ENCODE measurements around the gene CADPS.
A peak's percentile ranks its signal among the peaks of the same experiment; 100 is the strongest.

CADPS gene

DNA sequence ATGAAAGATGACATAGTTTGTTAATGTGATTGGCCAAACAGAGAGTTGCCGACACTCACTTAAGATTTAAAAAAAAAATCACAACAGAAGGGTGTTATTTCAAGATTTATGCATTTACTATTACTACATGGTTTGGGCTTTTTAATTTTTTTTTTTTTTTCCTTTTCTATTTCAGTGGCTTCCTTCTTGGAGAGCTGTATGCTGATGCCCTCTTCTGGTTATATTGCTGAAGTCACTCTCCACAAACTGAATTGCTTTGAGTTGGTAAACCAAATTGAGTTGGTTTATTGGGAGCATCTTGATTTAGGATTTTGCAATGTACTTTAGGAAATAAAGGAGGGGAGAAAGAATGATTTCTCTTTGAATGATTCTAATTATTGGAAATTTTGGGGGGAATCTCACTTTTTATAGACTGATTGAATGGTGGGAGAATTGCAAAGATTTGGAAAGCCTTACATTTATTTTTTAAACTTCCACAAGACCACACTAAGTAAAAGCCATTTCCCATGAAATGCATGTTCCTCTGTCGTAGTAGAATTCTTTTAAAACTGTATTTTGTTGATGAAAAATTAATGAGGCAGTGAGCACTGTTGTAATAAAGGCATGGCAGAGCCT lies 315.3 kb downstream of the CADPS start:
- ChIA-PET CTCF (interaction anchor here (0.6 to 0.7 kb wide), 2 partner anchors 106 to 267 kb away, joined by 3 read pairs; no protein-coding TSS in a partner anchor), POLR2A (ENCODE audit: low non-redundant PET) (no interaction called here)
- no peak for DNase-seq (ENCODE audit: low spot score)
- TF ChIP-seq, protein P1, sequence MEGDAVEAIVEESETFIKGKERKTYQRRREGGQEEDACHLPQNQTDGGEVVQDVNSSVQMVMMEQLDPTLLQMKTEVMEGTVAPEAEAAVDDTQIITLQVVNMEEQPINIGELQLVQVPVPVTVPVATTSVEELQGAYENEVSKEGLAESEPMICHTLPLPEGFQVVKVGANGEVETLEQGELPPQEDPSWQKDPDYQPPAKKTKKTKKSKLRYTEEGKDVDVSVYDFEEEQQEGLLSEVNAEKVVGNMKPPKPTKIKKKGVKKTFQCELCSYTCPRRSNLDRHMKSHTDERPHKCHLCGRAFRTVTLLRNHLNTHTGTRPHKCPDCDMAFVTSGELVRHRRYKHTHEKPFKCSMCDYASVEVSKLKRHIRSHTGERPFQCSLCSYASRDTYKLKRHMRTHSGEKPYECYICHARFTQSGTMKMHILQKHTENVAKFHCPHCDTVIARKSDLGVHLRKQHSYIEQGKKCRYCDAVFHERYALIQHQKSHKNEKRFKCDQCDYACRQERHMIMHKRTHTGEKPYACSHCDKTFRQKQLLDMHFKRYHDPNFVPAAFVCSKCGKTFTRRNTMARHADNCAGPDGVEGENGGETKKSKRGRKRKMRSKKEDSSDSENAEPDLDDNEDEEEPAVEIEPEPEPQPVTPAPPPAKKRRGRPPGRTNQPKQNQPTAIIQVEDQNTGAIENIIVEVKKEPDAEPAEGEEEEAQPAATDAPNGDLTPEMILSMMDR (conservative IDR thresholded peaks at IDR 0.05; ENCODE audit: low read depth), result peak; percentile 31
- no peak overlapping the region for H3K27ac ChIP-seq

DNA sequence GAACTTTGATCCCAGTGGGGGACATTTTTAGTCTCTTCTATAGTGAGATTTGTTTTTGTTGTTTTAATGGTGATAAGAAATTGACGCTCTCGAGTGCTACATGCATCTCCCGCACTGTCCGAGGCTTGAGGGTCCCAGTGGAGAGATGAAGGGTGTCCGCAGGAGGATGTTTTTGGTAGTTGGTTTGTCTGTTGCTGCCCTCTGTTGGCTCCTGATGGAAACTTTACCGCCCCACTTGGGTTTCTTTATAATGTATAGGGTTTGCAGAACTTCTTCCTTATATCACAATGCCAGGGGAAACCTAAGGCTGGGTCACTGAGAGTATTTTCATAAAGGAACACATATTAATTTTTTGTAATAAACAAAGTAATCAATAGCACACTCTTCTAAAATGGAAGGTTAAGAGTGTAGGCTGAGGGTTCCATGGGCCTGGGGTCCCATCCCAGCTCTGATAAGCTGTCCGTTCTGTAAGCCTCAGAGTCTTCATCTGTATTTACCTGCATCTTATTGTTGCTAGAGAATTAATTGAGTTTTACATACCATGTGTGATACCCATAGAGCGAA lies 316.6 kb downstream of the CADPS start:
- ChIA-PET CTCF (interaction anchor here (0.7 kb wide), 1 partner anchor 227 kb away, joined by 3 read pairs; no protein-coding TSS in a partner anchor), POLR2A (ENCODE audit: low non-redundant PET) (no interaction called here)
- DNase-seq (ENCODE audit: low spot score), result peak; percentile 14
- TF ChIP-seq, protein P1 (conservative IDR thresholded peaks at IDR 0.05; ENCODE audit: low read depth), result peak; percentile 28
- H3K27ac ChIP-seq, result no peak overlapping the region

DNA sequence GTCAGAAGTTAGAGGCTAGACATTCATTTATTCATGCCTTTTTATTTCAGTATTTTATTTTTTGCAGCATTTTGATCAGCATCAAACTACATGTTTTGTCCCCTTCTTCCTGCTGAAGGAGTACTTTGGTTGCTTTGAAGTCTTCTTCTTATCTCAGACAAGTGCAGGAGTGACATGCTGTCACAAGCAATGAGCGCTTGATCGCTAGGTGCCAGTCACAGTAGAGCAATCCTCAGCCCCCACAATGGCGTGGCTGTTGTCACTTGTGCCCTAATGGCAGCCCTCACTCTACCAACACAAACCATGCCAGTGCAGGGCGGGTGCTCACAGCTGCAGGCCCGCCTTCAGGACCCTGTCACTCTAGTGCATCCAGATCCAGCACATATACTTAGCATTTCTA lies 317.2 kb downstream of the CADPS start:
- TF ChIP-seq, protein P1 (conservative IDR thresholded peaks at IDR 0.05; ENCODE audit: low read depth), result no peak
- no peak for DNase-seq (ENCODE audit: low spot score)
- CTCF ChIA-PET, result interaction anchor here (0.6 kb wide), 1 partner anchor 353 kb away, joined by 3 read pairs; no protein-coding TSS in a partner anchor
- H3K27ac ChIP-seq, result no peak overlapping the region
- POLR2A ChIA-PET (ENCODE audit: low non-redundant PET), result no interaction called here

DNA sequence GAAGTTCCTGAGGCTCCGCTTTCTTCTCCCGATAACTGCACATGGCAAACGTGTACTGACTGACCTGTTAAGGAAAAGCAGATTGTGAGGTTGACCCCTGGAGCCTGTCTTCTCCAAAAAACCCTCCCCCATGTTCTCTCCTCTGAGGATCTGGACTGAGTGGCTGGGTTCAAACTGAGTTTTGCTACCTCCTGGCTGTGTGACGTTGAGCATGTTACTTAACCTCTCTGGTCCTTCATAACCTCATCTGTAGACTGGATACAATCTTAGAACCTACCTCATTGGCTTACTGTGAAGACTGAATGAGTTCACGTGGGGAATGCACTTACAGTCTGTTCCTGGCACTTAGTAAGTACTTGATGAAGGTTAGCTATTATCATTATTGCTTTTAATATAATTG lies 317.8 kb downstream of the CADPS start:
- H3K27ac ChIP-seq, result no peak overlapping the region
- ChIA-PET CTCF (interaction anchor here (0.6 kb wide), 1 partner anchor 352 kb away, joined by 3 read pairs; no protein-coding TSS in a partner anchor), POLR2A (ENCODE audit: low non-redundant PET) (no interaction called here)
- no peak for DNase-seq (ENCODE audit: low spot score)
- TF ChIP-seq, protein P1 (conservative IDR thresholded peaks at IDR 0.05; ENCODE audit: low read depth), result no peak

DNA sequence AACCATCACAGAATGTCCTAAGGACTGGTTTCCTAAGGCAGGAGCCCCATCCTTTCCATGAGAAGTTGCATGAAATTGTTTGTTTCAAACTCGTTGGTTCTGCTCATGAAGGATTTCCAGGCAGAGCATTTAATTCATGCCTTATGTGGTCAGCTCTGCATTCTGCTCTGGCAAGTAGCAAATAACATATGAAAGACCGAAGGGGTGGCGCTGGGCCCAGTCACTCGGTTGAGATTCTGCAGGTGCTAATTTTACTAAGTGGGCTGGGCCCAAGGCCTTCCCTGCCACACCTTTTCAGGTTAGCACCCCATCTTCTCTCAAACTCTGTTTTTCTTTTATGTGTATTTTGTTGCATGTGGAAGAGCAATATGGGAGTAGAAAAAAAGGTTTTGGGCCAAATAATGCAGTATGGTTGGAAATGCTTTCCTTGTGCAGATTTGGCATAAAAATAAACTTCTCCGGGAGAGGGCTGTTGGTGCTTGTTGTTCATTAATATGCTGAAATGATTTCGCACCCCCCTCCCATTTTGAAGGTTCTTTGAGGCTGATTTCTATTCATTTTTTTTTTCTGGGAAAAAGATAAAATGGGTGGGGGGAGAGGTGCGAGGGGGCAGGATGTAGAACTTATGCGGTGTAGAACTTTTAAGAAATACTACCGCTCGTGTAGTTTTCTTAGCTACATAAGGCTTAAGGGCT lies 318.9 kb downstream of the CADPS start:
- POLR2A ChIA-PET (ENCODE audit: low non-redundant PET), result no interaction called here
- CTCF ChIA-PET, result no interaction called here
- no peak overlapping the region for H3K27ac ChIP-seq
- TF ChIP-seq, protein P1 (conservative IDR thresholded peaks at IDR 0.05; ENCODE audit: low read depth), result no peak
- DNase-seq (ENCODE audit: low spot score), result no peak

DNA sequence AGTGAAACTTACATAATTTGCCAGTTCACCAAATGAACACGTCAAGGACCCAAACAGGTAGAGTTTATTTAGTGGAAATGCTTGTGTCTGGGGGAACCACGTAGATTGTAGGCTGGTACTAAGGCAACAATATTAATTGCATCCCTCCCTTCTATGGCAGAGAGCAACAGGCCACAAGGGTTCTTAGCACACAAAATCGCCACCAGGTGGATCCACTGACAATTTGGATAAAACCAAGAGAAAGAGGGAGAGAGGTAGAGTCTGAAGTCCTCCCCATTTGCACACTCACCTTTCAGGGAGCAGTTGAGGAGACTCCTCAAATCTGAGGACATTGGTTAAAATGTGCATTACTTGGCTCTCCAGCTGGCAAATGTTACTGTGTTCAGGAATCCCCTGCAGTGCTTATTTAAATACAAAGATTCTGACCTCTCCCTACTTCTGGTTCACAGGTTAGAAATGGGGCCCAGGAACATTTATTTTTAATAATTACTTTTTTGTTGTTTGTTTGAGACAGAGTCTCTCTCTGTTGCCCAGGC lies 320.9 kb downstream of the CADPS start:
- TF ChIP-seq, protein P1 (conservative IDR thresholded peaks at IDR 0.05; ENCODE audit: low read depth), result no peak; the same call in 1 of the 2 replicates
- ChIA-PET POLR2A (ENCODE audit: low non-redundant PET) (no interaction called here), CTCF (interaction anchor here (0.7 to 1.2 kb wide), 3 partner anchors 9 to 1598 kb away, joined by 3 to 5 read pairs (median 4); no protein-coding TSS in a partner anchor)
- H3K27ac ChIP-seq, result no peak overlapping the region
- no peak for DNase-seq (ENCODE audit: low spot score)
